GM19455 (cell line): ENCODE measurements around the gene FKBP5.

Experiments
- ATAC-seq: cut with Tn5 transposase; IDR thresholded peaks from one replicate; pipeline ENCODE4 v1.9.1; 2021; ENCODE audit not compliant: unreplicated experiment

The FKBP5 gene

GRCh38 chr6:35665573-35665972, 23.1 kb downstream of the FKBP5 start:
- no peak for ATAC-seq

GRCh38 chr6:35664945-35665344, 23.8 kb downstream of the FKBP5 start:
- ATAC-seq, result no peak

GRCh38 chr6:35663447-35664235, 25.1 kb downstream of the FKBP5 start:
- ATAC-seq, result no peak

- ATAC-seq, result no peak
Measured at GRCh38 chr6:35662999-35663398, 25.7 kb downstream of the FKBP5 start.

- no peak for ATAC-seq
Measured at GRCh38 chr6:35654883-35655282, 33.8 kb downstream of the FKBP5 start.

- no peak for ATAC-seq
Measured at GRCh38 chr6:35651244-35651643, 37.5 kb downstream of the FKBP5 start.

- no peak for ATAC-seq
Measured at GRCh38 chr6:35650015-35650414, 38.7 kb downstream of the FKBP5 start.

- no peak for ATAC-seq
Measured at GRCh38 chr6:35648203-35648602, 40.5 kb downstream of the FKBP5 start.

- ATAC-seq, result no peak
Measured at GRCh38 chr6:35647400-35647799, 41.3 kb downstream of the FKBP5 start.

GRCh38 chr6:35643162-35643535, 45.6 kb downstream of the FKBP5 start:
- no peak for ATAC-seq

- no peak for ATAC-seq
Measured at GRCh38 chr6:35642471-35643161, 46.1 kb downstream of the FKBP5 start.

GRCh38 chr6:35640017-35640664, 48.6 kb downstream of the FKBP5 start:
- ATAC-seq, result no peak

- no peak for ATAC-seq
Measured at GRCh38 chr6:35638679-35639078, 50.0 kb downstream of the FKBP5 start.

- no peak for ATAC-seq
Measured at GRCh38 chr6:35637911-35638310, 50.8 kb downstream of the FKBP5 start.

- no peak for ATAC-seq
Measured at GRCh38 chr6:35635601-35636597, 52.8 kb downstream of the FKBP5 start.

GRCh38 chr6:35634316-35634715, 54.4 kb downstream of the FKBP5 start:
- no peak for ATAC-seq

GRCh38 chr6:35633579-35634089, 55.1 kb downstream of the FKBP5 start:
- no peak for ATAC-seq

- no peak for ATAC-seq
Measured at GRCh38 chr6:35629876-35630378, 58.8 kb downstream of the FKBP5 start.

GRCh38 chr6:35626401-35626800, 62.3 kb downstream of the FKBP5 start:
- no peak for ATAC-seq

- no peak for ATAC-seq
Measured at GRCh38 chr6:35624341-35625070, 64.2 kb downstream of the FKBP5 start.
